ENCODE measurements around the gene ATP6V0E2. TPM values are rescaled to one million over a fixed set of nuclear protein-coding genes. Genes with fewer than 3 reads are reported as not detected.

Gene ATP6V0E2
- total and polyA plus RNA-seq, 12 donors, result 17.5 to 101 (median 32.0) TPM

DNA sequence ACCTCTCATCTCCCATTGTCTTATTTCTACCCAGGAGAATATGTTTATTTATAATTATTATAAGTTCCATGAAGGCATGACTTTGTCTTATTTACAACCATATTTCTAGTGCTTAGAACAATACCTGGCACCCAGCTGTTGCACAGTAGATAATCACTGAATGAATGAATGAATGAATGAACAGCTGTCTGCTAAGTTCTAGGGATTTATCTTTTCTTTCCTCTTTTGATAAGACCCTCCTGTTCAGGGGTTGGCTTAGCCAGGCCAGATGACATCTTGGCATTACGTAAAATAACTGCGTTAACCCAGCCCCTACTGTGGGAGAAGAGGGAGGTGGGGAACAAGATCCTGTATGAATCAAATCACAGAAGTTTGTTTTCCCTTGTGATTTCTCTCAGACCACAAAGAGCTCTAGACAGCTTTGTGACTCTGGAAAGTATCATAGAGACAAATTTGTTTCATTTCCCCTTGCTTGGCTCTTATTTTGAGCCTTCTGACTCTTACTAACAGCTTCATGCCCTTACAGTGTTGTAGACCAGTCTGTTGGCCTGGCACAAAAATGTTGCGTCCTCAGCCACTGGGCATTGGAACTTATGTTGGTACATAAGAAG lies 27.2 kb upstream of the ATP6V0E2 start:
- no peak for DNase-seq
- peaks cover 0 to 8% of the 10 kb centered on the region in 2 donors for H3K36me3 ChIP-seq (replicated peaks in 1 of 2)
- H3K27me3 ChIP-seq, result no peaks in the 10 kb centered on the region
- no peaks in the 10 kb centered on the region for H3K9me3 ChIP-seq (replicated peaks in 1 of 3)
- no peak overlapping the region for H3K27ac ChIP-seq
- intact Hi-C loops (cut with DNase I), result no loop called here
- no peak overlapping the region for H3K4me3 ChIP-seq
- no peaks in the 10 kb centered on the region for H3K4me1 ChIP-seq (replicated peaks in 1 of 2)
- 83 to 89% (median 87%) methylated on average over 3 of the region's 3 CpGs for WGBS, 4 donors
- TF ChIP-seq, protein P1, sequence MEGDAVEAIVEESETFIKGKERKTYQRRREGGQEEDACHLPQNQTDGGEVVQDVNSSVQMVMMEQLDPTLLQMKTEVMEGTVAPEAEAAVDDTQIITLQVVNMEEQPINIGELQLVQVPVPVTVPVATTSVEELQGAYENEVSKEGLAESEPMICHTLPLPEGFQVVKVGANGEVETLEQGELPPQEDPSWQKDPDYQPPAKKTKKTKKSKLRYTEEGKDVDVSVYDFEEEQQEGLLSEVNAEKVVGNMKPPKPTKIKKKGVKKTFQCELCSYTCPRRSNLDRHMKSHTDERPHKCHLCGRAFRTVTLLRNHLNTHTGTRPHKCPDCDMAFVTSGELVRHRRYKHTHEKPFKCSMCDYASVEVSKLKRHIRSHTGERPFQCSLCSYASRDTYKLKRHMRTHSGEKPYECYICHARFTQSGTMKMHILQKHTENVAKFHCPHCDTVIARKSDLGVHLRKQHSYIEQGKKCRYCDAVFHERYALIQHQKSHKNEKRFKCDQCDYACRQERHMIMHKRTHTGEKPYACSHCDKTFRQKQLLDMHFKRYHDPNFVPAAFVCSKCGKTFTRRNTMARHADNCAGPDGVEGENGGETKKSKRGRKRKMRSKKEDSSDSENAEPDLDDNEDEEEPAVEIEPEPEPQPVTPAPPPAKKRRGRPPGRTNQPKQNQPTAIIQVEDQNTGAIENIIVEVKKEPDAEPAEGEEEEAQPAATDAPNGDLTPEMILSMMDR (IDR thresholded peaks at IDR 0.05), result no peak
- TF ChIP-seq POLR2A (IDR thresholded peaks at IDR 0.05), result no peak

DNA sequence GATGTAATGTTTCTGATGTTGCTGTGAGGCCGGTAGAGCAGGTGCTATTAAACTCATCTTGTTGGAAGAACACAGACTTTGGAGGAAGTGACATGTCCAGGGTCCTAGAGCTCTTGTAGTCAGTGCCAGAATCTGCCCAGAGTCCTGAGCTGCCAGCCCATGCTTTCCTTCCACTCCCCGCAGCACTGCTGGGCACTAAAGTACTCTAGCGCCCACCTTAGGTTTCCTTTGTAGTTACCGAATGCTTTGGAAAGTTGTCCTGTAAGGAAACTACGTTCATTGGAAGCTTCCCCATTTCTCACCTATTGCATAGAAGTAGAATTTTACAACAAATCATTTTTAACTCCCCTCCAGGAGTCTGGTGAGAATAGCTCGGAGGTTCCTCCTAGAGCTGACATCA lies 24.6 kb upstream of the ATP6V0E2 start:
- Histone ChIP-seq H3K36me3 (replicated peaks in 1 of 2) (peaks cover 0 to 8% of the 10 kb centered on the region in 2 donors), H3K27me3 (no peaks in the 10 kb centered on the region), H3K4me1 (replicated peaks in 1 of 2) (no peaks in the 10 kb centered on the region), H3K4me3 (no peak overlapping the region), H3K9me3 (replicated peaks in 1 of 3) (no peaks in the 10 kb centered on the region), H3K27ac (no peak overlapping the region)
- intact Hi-C loops (cut with DNase I), result no loop called here
- TF ChIP-seq POLR2A (IDR thresholded peaks at IDR 0.05), result no peak
- TF ChIP-seq, protein P1 (IDR thresholded peaks at IDR 0.05), result no peak
- no peak for DNase-seq
- WGBS, 4 donors, result 90 to 95% (median 92%) methylated on average over 5 to 6 of the region's 6 CpGs

DNA sequence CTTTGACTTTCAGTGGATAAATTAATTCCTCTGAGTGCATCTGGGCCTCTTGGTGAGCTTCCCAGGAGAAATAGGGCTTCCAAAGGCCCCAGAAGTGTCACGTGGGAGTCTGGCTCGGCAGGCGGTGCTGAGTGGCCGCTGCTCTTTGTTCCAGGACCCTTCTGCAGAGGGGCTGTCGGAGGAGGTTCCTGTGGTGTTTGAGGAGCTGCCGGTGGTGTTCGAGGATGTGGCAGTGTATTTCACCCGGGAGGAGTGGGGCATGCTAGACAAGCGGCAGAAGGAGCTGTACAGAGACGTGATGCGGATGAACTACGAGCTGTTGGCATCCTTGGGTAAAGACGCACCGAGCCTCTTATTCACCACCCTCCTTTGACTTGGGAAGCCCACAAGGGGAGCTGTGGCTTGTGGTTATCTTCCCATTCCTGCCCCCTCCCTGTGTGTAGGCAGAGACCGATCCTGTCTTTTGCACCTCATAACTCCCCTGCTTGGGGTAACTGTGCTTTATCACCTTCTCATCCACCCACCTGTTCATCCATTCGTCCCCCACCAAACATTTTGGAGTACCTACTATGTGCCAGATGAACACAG lies 23.7 kb upstream of the ATP6V0E2 start:
- no peak for DNase-seq

DNA sequence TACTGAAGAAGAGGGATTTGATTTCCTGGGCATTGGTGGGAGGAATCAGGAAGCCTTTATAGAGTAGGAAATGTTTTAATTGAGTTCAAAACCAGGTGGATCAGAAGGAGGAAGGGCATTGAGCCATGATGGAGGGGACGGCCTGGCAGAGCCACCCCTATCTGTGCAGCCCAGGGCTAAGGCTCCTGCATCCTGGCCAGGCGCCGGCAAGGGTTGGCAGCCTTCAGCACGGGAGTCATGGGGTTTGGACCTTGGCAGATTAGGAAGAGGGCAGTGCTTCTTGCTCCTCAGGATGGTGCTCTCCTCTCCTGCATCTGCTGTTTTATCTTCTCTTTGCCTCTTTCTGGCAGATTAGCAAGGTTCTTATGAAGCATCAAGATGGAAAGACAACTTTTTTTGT lies 23.1 kb upstream of the ATP6V0E2 start:
- intact Hi-C loops (cut with DNase I), result no loop called here
- Histone ChIP-seq H3K9me3 (replicated peaks in 1 of 3) (no peaks in the 10 kb centered on the region), H3K27me3 (no peaks in the 10 kb centered on the region), H3K27ac (no peak overlapping the region), H3K36me3 (replicated peaks in 1 of 2) (peaks cover 0 to 8% of the 10 kb centered on the region in 2 donors), H3K4me1 (replicated peaks in 1 of 2) (peaks cover 0 to 7% of the 10 kb centered on the region in 2 donors), H3K4me3 (no peak overlapping the region)
- no peak for TF ChIP-seq POLR2A (IDR thresholded peaks at IDR 0.05)
- TF ChIP-seq, protein P1 (IDR thresholded peaks at IDR 0.05), result no peak
- 41 to 78% (median 62%) methylated on average over 2 to 4 of the region's 4 CpGs for WGBS, 4 donors
- no peak for DNase-seq

More for the DNA sequence above, 23.7 kb upstream of the ATP6V0E2 start:
- no peak for TF ChIP-seq POLR2A (IDR thresholded peaks at IDR 0.05)
- TF ChIP-seq, protein P1 (IDR thresholded peaks at IDR 0.05), result no peak
- Histone ChIP-seq H3K27me3 (no peaks in the 10 kb centered on the region), H3K4me3 (no peak overlapping the region), H3K4me1 (replicated peaks in 1 of 2) (peaks cover 0 to 7% of the 10 kb centered on the region in 2 donors), H3K27ac (no peak overlapping the region), H3K9me3 (replicated peaks in 1 of 3) (no peaks in the 10 kb centered on the region), H3K36me3 (replicated peaks in 1 of 2) (peaks cover 0 to 8% of the 10 kb centered on the region in 2 donors)
- WGBS, 4 donors, result 88 to 93% (median 90%) methylated on average over 9 to 16 of the region's 16 CpGs
- intact Hi-C loops (cut with DNase I), result no loop called here
